HCT116 (cell line): ENCODE results near the gene MGST2.

ENCODE experiments used
- EGR1 ChIP-seq: IDR thresholded peaks from 2 replicates; pipeline ENCODE4 v1.6.1; 2012; ENCODE audit warnings: low read depth
- EZH2 ChIP-seq: fragments of 200-600 bp; sonication (generic); IDR thresholded peaks from 2 replicates; pipeline ENCODE4 v1.6.1; 2017; ENCODE audit warnings: antibody characterized with exemption, mixed run types
- FOSL1 ChIP-seq: IDR thresholded peaks from 2 replicates; pipeline ENCODE4 v1.6.1; 2012; ENCODE audit warnings: low read depth
- JUND ChIP-seq: IDR thresholded peaks from 2 replicates; pipeline ENCODE4 v1.6.1; 2012
- POLR2A ChIP-seq: IDR thresholded peaks from 2 replicates; pipeline ENCODE4 v1.7.0; 2011; ENCODE audit warnings: borderline replicate concordance; ENCODE audit not compliant: insufficient read depth, insufficient read length; ENCODE audit errors: extremely low read depth
- POLR2AphosphoS5 ChIP-seq: IDR thresholded peaks from 2 replicates; pipeline ENCODE4 v1.6.1; 2011; ENCODE audit warnings: mild to moderate bottlenecking, low read depth, low read length, moderate library complexity
- SIN3A ChIP-seq: IDR thresholded peaks from 2 replicates; pipeline ENCODE4 v1.6.1; 2012; ENCODE audit warnings: low read depth
- SP1 ChIP-seq: IDR thresholded peaks from 2 replicates; pipeline ENCODE4 v1.6.1; 2012; ENCODE audit warnings: low read depth
- TCF7L2 ChIP-seq: IDR thresholded peaks from 2 replicates; pipeline ENCODE4 v1.7.0; 2011; ENCODE audit warnings: borderline replicate concordance, inconsistent platforms; ENCODE audit not compliant: insufficient read depth, insufficient read length; ENCODE audit errors: extremely low read depth
- ZFX ChIP-seq: fragments of 450-650 bp; IDR thresholded peaks from 2 replicates; pipeline ENCODE4 v1.6.1; 2017
- TF ChIP-seq, protein P1 (sequence below), 3 experiments: fragments of 200-600 bp in 1 of 3; sonication (generic) in 1 of 3; IDR thresholded peaks in 2 of 3; conservative IDR thresholded peaks in 1 of 3; 2 replicates each; pipeline ENCODE4 v1.5.1; 2012 to 2017; ENCODE audit warnings: low read depth in 2 of 3, low read length in 2 of 3, antibody characterized with exemption in 1 of 3, borderline replicate concordance in 1 of 3, control low read depth in 1 of 3, mild to moderate bottlenecking in 1 of 3, mixed read lengths in 1 of 3, mixed run types in 1 of 3, moderate library complexity in 1 of 3; ENCODE audit not compliant: insufficient read depth in 1 of 3
- TF ChIP-seq, protein P2 (sequence below): IDR thresholded peaks from 2 replicates; pipeline ENCODE4 v1.6.1; 2012; ENCODE audit warnings: low read depth
- TF ChIP-seq, protein P3 (sequence below): IDR thresholded peaks from 2 replicates; pipeline ENCODE4 v1.6.1; 2012

DNA sequence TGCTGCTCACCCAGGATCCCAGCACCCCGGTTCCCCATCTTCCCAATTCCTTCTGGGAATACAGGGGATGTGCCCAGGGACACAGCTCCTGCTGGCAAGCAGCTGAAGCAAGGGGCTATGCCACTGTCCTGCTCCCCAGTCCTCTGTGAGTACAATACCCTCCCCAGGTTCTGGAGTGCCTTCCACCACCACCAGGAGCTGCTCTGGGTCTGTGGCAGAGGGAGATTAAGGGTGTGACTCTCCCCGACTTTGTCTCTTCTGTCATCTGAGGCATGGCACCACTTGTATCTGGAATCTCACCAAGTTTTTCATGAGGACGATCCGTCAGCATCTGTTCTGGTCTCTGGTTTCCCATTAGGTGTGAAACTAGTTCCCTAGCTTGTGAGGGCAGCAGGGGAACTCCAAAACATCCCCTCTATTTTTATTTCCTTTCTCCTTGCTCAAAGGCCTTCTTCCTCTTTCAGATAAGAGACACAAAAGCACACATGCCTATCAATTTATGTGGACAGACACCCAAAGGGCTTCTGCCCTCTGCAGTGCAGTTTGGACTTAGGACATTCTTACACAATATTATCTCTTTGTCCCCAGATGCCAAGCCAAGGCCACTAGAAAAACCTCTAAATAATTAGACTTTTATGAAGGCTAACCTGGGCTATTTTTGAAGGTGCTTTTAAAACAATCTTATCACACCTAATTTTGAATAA lies 26.8 kb downstream of the MGST2 start:
- TF ChIP-seq, protein P1, sequence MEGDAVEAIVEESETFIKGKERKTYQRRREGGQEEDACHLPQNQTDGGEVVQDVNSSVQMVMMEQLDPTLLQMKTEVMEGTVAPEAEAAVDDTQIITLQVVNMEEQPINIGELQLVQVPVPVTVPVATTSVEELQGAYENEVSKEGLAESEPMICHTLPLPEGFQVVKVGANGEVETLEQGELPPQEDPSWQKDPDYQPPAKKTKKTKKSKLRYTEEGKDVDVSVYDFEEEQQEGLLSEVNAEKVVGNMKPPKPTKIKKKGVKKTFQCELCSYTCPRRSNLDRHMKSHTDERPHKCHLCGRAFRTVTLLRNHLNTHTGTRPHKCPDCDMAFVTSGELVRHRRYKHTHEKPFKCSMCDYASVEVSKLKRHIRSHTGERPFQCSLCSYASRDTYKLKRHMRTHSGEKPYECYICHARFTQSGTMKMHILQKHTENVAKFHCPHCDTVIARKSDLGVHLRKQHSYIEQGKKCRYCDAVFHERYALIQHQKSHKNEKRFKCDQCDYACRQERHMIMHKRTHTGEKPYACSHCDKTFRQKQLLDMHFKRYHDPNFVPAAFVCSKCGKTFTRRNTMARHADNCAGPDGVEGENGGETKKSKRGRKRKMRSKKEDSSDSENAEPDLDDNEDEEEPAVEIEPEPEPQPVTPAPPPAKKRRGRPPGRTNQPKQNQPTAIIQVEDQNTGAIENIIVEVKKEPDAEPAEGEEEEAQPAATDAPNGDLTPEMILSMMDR (IDR thresholded peaks at IDR 0.05 in 2 of 3, conservative IDR thresholded peaks at IDR 0.05 in 1 of 3; ENCODE audit: borderline replicate concordance in 1 of 3, insufficient read depth in 1 of 3, low read depth in 2 of 3, low read length in 2 of 3): peak in 2 of 3 experiments; percentile 18 to 25; a peak in 1 of 6 replicates
- TF ChIP-seq, protein P2, sequence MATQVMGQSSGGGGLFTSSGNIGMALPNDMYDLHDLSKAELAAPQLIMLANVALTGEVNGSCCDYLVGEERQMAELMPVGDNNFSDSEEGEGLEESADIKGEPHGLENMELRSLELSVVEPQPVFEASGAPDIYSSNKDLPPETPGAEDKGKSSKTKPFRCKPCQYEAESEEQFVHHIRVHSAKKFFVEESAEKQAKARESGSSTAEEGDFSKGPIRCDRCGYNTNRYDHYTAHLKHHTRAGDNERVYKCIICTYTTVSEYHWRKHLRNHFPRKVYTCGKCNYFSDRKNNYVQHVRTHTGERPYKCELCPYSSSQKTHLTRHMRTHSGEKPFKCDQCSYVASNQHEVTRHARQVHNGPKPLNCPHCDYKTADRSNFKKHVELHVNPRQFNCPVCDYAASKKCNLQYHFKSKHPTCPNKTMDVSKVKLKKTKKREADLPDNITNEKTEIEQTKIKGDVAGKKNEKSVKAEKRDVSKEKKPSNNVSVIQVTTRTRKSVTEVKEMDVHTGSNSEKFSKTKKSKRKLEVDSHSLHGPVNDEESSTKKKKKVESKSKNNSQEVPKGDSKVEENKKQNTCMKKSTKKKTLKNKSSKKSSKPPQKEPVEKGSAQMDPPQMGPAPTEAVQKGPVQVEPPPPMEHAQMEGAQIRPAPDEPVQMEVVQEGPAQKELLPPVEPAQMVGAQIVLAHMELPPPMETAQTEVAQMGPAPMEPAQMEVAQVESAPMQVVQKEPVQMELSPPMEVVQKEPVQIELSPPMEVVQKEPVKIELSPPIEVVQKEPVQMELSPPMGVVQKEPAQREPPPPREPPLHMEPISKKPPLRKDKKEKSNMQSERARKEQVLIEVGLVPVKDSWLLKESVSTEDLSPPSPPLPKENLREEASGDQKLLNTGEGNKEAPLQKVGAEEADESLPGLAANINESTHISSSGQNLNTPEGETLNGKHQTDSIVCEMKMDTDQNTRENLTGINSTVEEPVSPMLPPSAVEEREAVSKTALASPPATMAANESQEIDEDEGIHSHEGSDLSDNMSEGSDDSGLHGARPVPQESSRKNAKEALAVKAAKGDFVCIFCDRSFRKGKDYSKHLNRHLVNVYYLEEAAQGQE: no peak
- no peak for TF ChIP-seq POLR2AphosphoS5
- no peak for TF ChIP-seq POLR2A
- TF ChIP-seq EGR1: no peak
- TF ChIP-seq TCF7L2: no peak
- no peak for TF ChIP-seq ZFX
- TF ChIP-seq FOSL1: no peak
- TF ChIP-seq SP1: no peak
- TF ChIP-seq EZH2: no peak
- no peak for TF ChIP-seq JUND
- TF ChIP-seq SIN3A: no peak
- TF ChIP-seq, protein P3, sequence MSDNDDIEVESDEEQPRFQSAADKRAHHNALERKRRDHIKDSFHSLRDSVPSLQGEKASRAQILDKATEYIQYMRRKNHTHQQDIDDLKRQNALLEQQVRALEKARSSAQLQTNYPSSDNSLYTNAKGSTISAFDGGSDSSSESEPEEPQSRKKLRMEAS: no peak
